H1 (cell line): ENCODE results near the gene OTOGL. TPM values are rescaled to one million over a fixed set of nuclear protein-coding genes. Genes with fewer than 3 reads are reported as not detected.

Source experiments
- CTBP2 ChIP-seq: IDR thresholded peaks from 2 replicates; pipeline ENCODE4 v1.7.0; 2011; ENCODE audit warnings: borderline replicate concordance, mild to moderate bottlenecking, moderate library complexity, mixed read lengths, low read length; ENCODE audit not compliant: insufficient read depth, insufficient read length
- polyA plus RNA-seq, 7 experiments: library from polyadenylated mRNA; depleted of rRNA in 3 of 7; stranded (reverse) in 5 of 7; unstranded in 2 of 7; fragments of >200 nt in 5 of 7; fragments of 200-250 nt in 2 of 7; gene quantifications; 1 replicate in 5 of 7; 2 replicates in 1 of 7; 4 replicates in 1 of 7; pipeline versions ENCODE4 v1.2.1 to v1.2.3, GENCODE V29; 2011 to 2013; ENCODE audit warnings: missing spikeins in 2 of 7, mixed read lengths in 2 of 7
- total RNA-seq: library from RNA; stranded (reverse); fragmentation: NEBNext Ultra II Directional; extraction: Animal tissue kit (Norgen Biotek cat#: 25700); gene quantifications from 2 replicates; pipeline ENCODE4 v1.2.1, GENCODE V29; 2021

OTOGL gene
- total and polyA plus RNA-seq, 2 of the 8 experiments (the other 6 are each of a cell fraction or from before 2014, with no cell fraction given), result 0.12 to 0.17 TPM

- TF ChIP-seq CTBP2, result no peak
Observed at GRCh38 chr12:80151131-80151530, 51.8 kb downstream of the OTOGL start (continued).
